ENCODE results near the gene SNRPA.

DNA sequence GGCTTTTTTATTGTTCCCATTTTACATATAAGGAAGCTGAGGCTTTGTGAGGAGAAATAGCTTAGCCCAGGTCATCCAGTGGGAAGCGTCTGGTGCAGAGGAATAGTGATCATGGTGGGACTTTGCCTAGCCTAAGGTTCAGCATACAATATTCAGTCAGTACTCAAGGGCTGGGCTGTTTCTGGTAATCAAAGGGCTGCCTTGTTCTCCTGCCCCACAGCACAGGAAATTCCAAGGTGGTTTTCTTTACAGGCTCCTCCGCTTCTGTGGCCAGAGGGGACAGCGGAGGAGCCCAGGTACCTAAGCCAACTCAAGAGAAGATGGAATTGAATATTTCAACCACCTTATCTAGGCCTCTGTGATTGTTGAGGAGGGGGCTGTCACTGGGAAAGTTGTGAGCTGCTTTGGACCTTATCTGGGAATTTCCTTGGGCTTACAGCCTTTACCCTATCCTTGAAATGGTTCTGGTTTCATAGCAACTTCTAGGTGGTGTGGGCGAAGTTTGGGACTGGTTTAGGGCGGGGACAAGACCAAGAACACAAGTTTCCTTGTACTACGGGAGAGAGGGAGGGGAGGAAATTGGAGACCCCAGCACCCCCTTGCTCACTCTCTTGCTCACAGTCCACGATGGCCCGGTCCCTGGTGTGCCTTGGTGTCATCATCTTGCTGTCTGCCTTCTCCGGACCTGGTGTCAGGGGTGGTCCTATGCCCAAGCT lies 24.1 kb downstream of the SNRPA start, which contains the start of gene MIA:
- TF ChIP-seq POLR2A (IDR thresholded peaks at IDR 0.05) (no peak), EP300 (IDR thresholded peaks at IDR 0.05) (no peak)
- TF ChIP-seq, protein P1, sequence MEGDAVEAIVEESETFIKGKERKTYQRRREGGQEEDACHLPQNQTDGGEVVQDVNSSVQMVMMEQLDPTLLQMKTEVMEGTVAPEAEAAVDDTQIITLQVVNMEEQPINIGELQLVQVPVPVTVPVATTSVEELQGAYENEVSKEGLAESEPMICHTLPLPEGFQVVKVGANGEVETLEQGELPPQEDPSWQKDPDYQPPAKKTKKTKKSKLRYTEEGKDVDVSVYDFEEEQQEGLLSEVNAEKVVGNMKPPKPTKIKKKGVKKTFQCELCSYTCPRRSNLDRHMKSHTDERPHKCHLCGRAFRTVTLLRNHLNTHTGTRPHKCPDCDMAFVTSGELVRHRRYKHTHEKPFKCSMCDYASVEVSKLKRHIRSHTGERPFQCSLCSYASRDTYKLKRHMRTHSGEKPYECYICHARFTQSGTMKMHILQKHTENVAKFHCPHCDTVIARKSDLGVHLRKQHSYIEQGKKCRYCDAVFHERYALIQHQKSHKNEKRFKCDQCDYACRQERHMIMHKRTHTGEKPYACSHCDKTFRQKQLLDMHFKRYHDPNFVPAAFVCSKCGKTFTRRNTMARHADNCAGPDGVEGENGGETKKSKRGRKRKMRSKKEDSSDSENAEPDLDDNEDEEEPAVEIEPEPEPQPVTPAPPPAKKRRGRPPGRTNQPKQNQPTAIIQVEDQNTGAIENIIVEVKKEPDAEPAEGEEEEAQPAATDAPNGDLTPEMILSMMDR (IDR thresholded peaks at IDR 0.05): no peak
